A673 (cell line): ENCODE results near the gene SYTL4.

Experiments
- EZH2 ChIP-seq: fragments of 200-600 bp; sonication (generic); IDR thresholded peaks from 2 replicates; pipeline ENCODE4 v1.6.1; 2017; ENCODE audit warnings: borderline replicate concordance, low read depth, mild to moderate bottlenecking, mixed read lengths, antibody characterized with exemption, low read length; ENCODE audit not compliant: poor library complexity, severe bottlenecking
- TF ChIP-seq, protein P1 (sequence below): fragments of 300-800, 200-600 bp; sonication (generic); conservative IDR thresholded peaks from 2 replicates; pipeline ENCODE4 v1.5.1; 2017; ENCODE audit warnings: low read depth, mild to moderate bottlenecking, antibody characterized with exemption, low read length, moderate library complexity, mixed read lengths

DNA sequence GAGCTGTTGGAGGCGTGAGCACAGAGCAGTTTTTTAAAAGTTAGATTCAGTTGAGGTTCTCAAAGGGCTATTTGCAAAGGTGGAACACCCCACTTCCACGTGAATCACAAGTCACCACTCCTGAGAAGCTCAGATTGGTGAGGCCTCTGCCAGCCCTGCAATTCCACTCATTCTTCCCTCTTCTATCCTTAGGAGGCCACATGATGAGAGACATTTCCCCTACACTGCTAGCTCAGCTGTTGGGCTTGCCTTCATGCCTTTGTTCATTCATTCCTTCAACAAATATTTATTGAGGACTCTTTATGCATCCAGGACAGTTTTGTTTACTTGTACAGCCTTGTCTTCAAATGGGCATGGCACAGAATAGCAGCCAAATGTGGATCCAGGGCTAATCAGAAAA lies 84.2 kb downstream of the SYTL4 start:
- TF ChIP-seq, protein P1, sequence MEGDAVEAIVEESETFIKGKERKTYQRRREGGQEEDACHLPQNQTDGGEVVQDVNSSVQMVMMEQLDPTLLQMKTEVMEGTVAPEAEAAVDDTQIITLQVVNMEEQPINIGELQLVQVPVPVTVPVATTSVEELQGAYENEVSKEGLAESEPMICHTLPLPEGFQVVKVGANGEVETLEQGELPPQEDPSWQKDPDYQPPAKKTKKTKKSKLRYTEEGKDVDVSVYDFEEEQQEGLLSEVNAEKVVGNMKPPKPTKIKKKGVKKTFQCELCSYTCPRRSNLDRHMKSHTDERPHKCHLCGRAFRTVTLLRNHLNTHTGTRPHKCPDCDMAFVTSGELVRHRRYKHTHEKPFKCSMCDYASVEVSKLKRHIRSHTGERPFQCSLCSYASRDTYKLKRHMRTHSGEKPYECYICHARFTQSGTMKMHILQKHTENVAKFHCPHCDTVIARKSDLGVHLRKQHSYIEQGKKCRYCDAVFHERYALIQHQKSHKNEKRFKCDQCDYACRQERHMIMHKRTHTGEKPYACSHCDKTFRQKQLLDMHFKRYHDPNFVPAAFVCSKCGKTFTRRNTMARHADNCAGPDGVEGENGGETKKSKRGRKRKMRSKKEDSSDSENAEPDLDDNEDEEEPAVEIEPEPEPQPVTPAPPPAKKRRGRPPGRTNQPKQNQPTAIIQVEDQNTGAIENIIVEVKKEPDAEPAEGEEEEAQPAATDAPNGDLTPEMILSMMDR: no peak
- TF ChIP-seq EZH2: no peak
